Fibroblast of lung (primary cell): ENCODE data around the gene MSI2. TPM values are rescaled to one million over a fixed set of nuclear protein-coding genes. Genes with fewer than 3 reads are reported as not detected.

Experiments used
- DNase-seq, 2 donors: peaks; one replicate each; pipeline versions ENCODE4 v3.0.0 to v3.0.0-alpha.2; 2010; ENCODE audit warnings: low read depth in 2 of 2
- H2AFZ ChIP-seq: 2 replicates; pipeline ENCODE4 v1.5.1; 2012; ENCODE audit warnings: low read length, control low read depth, inconsistent platforms
- H3K27ac ChIP-seq: 2 replicates; pipeline ENCODE4 v1.5.1; 2011; ENCODE audit warnings: low read length, control low read depth; ENCODE audit not compliant: insufficient read depth
- H3K27me3 ChIP-seq: 2 replicates; pipeline ENCODE4 v1.5.1; 2011; ENCODE audit warnings: mild to moderate bottlenecking, low read length; ENCODE audit not compliant: control insufficient read depth, insufficient read depth
- H3K36me3 ChIP-seq: 2 replicates; pipeline ENCODE4 v1.5.1; 2011; ENCODE audit warnings: low read length; ENCODE audit not compliant: control insufficient read depth, insufficient read depth
- H3K4me1 ChIP-seq: 2 replicates; pipeline ENCODE4 v1.5.1; 2011; ENCODE audit warnings: low read length; ENCODE audit not compliant: control insufficient read depth, insufficient read depth; ENCODE audit errors: extremely low read depth
- H3K4me2 ChIP-seq: 2 replicates; pipeline ENCODE4 v1.5.1; 2011; ENCODE audit warnings: low read length, control low read depth; ENCODE audit not compliant: insufficient read depth; ENCODE audit errors: extremely low read depth
- H3K4me3 ChIP-seq, 4 experiments: fragments of 200-600 bp in 1 of 4; sonication (generic) in 1 of 4; replicated peaks in 1 of 4; 2 replicates each; pipeline ENCODE4 v1.5.1; 2011 to 2016; ENCODE audit warnings: low read length in 4 of 4, low read depth in 3 of 4, mild to moderate bottlenecking in 3 of 4, control low read depth in 2 of 4, inconsistent platforms in 1 of 4, mixed read lengths in 1 of 4; ENCODE audit not compliant: insufficient read depth in 1 of 4; ENCODE audit errors: control extremely low read depth in 1 of 4
- H3K79me2 ChIP-seq: 2 replicates; pipeline ENCODE4 v1.5.1; 2012; ENCODE audit warnings: mild to moderate bottlenecking, low read length, inconsistent platforms; ENCODE audit not compliant: control insufficient read depth, insufficient read depth
- H3K9ac ChIP-seq: 2 replicates; pipeline ENCODE4 v1.5.1; 2011; ENCODE audit warnings: mild to moderate bottlenecking, low read length, control low read depth; ENCODE audit not compliant: insufficient read depth
- H3K9me3 ChIP-seq: 2 replicates; pipeline ENCODE4 v1.5.1; 2012; ENCODE audit warnings: low read depth, low read length; ENCODE audit not compliant: control insufficient read depth, insufficient read depth
- H4K20me1 ChIP-seq: 2 replicates; pipeline ENCODE4 v1.5.1; 2011; ENCODE audit warnings: low read length; ENCODE audit not compliant: control insufficient read depth, insufficient read depth; ENCODE audit errors: extremely low read depth
- CTCF ChIP-seq, 2 donors: IDR thresholded peaks in 1 of 2; conservative IDR thresholded peaks in 1 of 2; 1 replicate in 1 of 2; 2 replicates in 1 of 2; pipeline ENCODE4 v1.5.1; 2011 to 2012; ENCODE audit warnings: low read length in 2 of 2, control low read depth in 1 of 2, inconsistent platforms in 1 of 2, low read depth in 1 of 2, mild to moderate bottlenecking in 1 of 2
- EZH2 ChIP-seq: IDR thresholded peaks from 2 replicates; pipeline ENCODE4 v1.5.1; 2012; ENCODE audit warnings: low read length, control low read depth, mild to moderate bottlenecking; ENCODE audit errors: missing control alignments
- polyA plus RNA-seq, 2 donors: library from polyadenylated mRNA; depleted of rRNA in 1 of 2; stranded (reverse) in 1 of 2; unstranded in 1 of 2; fragments of >200 nt; gene quantifications; 2 replicates each; pipeline ENCODE4 v1.2.1, GENCODE V29; 2011 to 2012; ENCODE audit warnings: missing spikeins in 1 of 2
- total RNA-seq: library from RNA; depleted of rRNA; stranded (reverse); fragments of >200 nt; gene quantifications from 2 replicates; pipeline ENCODE4 v1.2.1, GENCODE V29; 2014

Gene MSI2
- total and polyA plus RNA-seq, 2 donors (not counting 1 experiment from before 2014, with no cell fraction given), result 6.8 to 14.2 TPM

GRCh38 chr17:57534863-57535248, 278.5 kb downstream of the MSI2 start:
- Histone ChIP-seq H3K4me2 (no peak overlapping the region), H3K9ac (no peak overlapping the region), H3K27me3 (no peaks in the 10 kb centered on the region), H3K79me2 (no peaks in the 10 kb centered on the region), H3K4me1 (no peaks in the 10 kb centered on the region), H4K20me1 (no peaks in the 10 kb centered on the region), H3K4me3 (no peak overlapping the region), H3K36me3 (no peaks in the 10 kb centered on the region), H3K9me3 (no peaks in the 10 kb centered on the region), H3K27ac (no peak overlapping the region), H2AFZ (no peak overlapping the region)
- TF ChIP-seq CTCF (conservative IDR thresholded peaks at IDR 0.05 in 1 of 2, IDR thresholded peaks at IDR 0.05 in 1 of 2; ENCODE audit: low read depth in 1 of 2, low read length in 2 of 2) (no peak), EZH2 (no peak)
- no peak for DNase-seq

- Histone ChIP-seq H3K9me3 (no peaks in the 10 kb centered on the region), H3K36me3 (no peaks in the 10 kb centered on the region), H3K9ac (no peak overlapping the region), H3K27me3 (no peaks in the 10 kb centered on the region), H3K4me1 (no peaks in the 10 kb centered on the region), H3K27ac (no peak overlapping the region), H3K4me2 (no peak overlapping the region), H2AFZ (no peak overlapping the region), H4K20me1 (no peaks in the 10 kb centered on the region), H3K4me3 (no peak overlapping the region), H3K79me2 (no peaks in the 10 kb centered on the region)
- DNase-seq, result no peak
- TF ChIP-seq CTCF (conservative IDR thresholded peaks at IDR 0.05 in 1 of 2, IDR thresholded peaks at IDR 0.05 in 1 of 2; ENCODE audit: low read depth in 1 of 2, low read length in 2 of 2) (no peak), EZH2 (no peak)
Measured at GRCh38 chr17:57535249-57535966, 279.1 kb downstream of the MSI2 start.

GRCh38 chr17:57536289-57536688, 280.0 kb downstream of the MSI2 start:
- H3K9ac ChIP-seq, result no peak overlapping the region

More at GRCh38 chr17:57536289-57536688, 280.0 kb downstream of the MSI2 start:
- no peaks in the 10 kb centered on the region for H4K20me1 ChIP-seq
- no peak overlapping the region for H3K4me3 ChIP-seq
- no peaks in the 10 kb centered on the region for H3K36me3 ChIP-seq
- no peak for TF ChIP-seq CTCF (conservative IDR thresholded peaks at IDR 0.05 in 1 of 2, IDR thresholded peaks at IDR 0.05 in 1 of 2; ENCODE audit: low read depth in 1 of 2, low read length in 2 of 2)
- no peak for TF ChIP-seq EZH2
- H3K4me2 ChIP-seq, result no peak overlapping the region
- H2AFZ ChIP-seq, result no peak overlapping the region
- H3K79me2 ChIP-seq, result no peaks in the 10 kb centered on the region
- H3K9me3 ChIP-seq, result no peaks in the 10 kb centered on the region
- no peaks in the 10 kb centered on the region for H3K27me3 ChIP-seq
- H3K4me1 ChIP-seq, result no peaks in the 10 kb centered on the region
- no peak for DNase-seq
- H3K27ac ChIP-seq, result no peak overlapping the region
